ENCODE data around the gene KIAA0232.

The KIAA0232 gene, protein sequence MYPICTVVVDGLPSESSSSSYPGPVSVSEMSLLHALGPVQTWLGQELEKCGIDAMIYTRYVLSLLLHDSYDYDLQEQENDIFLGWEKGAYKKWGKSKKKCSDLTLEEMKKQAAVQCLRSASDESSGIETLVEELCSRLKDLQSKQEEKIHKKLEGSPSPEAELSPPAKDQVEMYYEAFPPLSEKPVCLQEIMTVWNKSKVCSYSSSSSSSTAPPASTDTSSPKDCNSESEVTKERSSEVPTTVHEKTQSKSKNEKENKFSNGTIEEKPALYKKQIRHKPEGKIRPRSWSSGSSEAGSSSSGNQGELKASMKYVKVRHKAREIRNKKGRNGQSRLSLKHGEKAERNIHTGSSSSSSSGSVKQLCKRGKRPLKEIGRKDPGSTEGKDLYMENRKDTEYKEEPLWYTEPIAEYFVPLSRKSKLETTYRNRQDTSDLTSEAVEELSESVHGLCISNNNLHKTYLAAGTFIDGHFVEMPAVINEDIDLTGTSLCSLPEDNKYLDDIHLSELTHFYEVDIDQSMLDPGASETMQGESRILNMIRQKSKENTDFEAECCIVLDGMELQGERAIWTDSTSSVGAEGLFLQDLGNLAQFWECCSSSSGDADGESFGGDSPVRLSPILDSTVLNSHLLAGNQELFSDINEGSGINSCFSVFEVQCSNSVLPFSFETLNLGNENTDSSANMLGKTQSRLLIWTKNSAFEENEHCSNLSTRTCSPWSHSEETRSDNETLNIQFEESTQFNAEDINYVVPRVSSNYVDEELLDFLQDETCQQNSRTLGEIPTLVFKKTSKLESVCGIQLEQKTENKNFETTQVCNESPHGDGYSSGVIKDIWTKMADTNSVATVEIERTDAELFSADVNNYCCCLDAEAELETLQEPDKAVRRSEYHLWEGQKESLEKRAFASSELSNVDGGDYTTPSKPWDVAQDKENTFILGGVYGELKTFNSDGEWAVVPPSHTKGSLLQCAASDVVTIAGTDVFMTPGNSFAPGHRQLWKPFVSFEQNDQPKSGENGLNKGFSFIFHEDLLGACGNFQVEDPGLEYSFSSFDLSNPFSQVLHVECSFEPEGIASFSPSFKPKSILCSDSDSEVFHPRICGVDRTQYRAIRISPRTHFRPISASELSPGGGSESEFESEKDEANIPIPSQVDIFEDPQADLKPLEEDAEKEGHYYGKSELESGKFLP (N-terminal part only)

DNA sequence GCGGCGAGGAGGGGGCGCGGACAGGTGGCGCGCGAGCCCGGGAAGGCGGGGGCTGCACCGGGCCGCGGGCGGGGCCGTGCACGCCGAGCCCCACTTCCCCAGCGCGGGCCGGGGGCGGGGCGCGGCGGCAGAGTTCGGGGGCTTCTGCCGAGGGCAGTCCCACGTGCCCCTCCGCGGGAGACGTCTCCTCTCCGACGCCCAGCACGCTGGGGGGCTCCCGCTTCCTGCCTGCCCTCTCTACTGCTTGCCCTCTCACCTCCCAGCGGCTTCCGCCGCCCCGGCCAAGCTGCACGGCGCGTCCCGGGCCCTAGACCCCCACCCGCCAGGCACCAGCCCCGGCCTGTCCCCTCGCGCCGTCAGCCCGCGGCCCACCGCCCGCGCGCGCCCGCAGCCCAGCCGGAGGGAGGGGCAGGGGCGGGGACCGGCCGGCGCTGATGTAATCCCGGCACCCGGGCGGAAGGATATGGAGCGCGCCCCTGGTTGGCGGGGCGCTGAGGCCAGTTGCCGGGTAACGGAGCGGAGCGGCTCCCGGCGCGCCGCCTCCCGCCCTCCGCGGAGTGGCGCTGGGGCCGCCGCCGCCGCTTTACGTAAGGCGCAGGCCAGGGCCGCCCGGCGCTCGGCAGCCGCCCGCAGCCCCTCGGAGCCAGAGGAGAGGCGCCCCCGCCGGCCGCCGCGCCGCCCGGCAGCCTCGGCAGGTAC is at the start of gene KIAA0232:
TSS of gene KIAA0232 (plus strand) at position 581 of the 699 bp plus-strand sequence. CDS start 41,727 bp downstream, outside the sequence.
- DNase-seq: peak; percentile 91

DNA sequence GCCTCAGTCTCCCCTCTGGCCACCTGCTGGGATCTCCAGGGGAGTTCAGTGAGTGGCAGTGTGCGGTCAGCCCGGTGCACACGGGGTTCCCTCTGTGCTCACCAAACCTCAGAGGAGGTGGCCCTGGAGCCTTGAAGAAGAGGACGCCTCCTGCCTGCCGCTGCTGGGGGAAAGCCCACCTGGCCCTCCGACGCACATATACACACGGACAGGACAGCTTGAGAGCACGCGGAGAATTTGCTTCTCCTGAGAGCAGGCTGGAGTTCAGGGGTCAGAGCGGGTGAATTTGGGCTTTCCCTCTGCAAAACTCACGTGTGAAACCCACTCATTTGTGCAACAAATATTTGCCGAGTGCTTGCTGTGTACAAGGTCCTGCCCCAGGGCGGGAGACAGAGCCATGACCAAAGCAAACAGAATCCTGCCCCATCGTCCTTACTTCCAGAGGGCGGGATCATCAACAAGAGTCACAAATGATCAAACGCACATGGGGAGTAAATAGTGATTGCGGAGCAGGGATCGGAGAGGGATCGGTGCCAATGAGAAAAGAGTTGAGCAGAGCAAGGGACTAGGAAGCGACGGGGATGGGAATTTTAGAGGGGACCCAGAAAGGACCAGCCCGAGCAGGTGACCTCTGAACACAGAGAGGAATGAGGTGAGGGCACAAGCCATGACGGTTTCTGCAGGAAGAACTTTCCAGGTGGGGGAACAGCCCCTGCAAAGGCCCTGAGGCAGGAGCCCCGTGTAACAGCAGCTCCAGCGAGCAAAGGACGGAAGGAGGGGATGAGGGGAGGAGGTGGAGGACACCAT is 49.0 kb upstream of the KIAA0232 start:
- no peak for DNase-seq

DNA sequence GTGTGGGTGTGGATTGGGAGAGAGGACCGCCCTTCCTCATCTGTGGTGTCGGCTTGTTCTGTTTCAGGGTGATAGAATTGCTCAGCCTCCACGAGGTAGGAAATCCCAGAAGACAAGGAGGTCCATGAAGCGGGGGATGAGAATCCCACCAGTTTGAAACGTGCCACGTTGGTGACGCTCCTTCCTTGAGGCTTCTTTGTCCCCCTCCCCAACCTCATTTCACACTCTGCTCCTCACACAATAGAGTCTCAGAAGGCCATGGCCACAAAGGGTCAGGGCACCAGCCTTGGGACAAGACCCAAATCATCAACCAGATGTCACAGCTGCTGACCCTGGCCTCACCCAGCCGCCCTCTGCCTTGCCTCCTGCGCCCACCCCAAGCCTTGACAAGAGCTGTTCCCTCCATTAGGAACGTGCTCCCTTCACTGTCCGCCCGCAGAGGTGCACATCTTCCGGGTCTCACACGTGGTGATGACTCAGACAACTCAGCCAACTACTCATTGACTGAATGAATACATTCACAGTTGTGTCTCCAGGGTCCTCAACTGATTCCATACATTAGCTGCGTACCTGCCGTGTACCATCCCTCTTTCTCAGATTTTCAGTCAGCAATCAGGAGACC is 48.3 kb upstream of the KIAA0232 start:
- no peak for DNase-seq

DNA sequence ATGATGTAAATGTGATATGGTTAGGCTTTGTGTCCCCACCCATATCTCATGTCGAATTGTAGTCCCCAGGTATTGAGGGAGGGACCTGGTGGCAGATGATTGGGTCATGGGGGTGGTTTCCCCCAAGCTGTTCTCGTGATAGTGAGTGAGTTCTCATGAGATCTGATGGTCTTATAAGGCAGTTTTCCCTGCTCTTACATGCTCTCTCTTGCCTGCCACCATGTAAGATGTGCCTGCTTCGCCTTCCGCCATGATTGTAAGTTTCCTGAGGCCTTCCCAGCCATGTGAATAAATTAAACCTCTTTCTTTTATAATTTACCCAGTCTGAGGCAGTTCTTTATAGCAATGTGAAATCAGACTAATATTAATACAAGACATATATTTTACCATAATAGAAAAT is 42.6 kb upstream of the KIAA0232 start:
- DNase-seq: no peak

DNA sequence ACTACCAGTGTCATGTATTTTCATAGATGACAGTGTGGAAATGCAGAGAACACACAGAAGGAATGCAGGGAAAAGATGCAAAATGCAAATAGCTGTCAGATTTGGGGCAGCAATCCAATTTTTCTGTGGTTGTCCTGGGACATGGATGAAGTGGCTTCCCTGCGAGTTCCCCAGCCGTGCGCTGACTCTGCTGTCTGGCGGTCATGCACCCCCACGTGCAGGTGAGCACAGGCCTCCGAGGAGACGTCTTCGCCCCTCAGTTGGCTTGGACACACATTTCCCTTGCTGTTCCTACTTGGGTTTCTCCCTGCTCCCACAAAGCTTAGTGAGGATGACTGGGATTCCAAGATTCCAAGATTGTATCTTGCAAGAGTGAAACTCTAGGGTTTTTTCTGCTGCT is 42.2 kb upstream of the KIAA0232 start:
- no peak for DNase-seq

DNA sequence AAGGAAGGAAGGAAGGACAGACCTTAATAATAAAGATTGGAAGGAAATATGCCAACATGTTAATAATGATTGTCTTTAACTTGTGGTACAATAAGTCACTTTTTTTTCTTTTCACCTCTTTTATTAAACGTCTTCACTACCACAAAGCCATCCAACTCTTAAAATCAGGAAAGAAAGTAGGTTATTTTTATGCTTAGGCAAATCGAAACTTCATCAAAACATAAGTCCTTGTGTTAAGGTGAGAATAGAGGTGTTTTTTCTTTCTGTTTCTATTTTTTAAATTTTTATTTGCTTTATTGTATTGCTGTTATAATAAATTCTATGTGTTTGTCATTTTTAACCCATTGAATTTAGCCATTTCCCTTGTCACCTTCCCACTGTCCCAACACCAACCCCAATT is 40.0 kb upstream of the KIAA0232 start:
- DNase-seq: no peak

DNA sequence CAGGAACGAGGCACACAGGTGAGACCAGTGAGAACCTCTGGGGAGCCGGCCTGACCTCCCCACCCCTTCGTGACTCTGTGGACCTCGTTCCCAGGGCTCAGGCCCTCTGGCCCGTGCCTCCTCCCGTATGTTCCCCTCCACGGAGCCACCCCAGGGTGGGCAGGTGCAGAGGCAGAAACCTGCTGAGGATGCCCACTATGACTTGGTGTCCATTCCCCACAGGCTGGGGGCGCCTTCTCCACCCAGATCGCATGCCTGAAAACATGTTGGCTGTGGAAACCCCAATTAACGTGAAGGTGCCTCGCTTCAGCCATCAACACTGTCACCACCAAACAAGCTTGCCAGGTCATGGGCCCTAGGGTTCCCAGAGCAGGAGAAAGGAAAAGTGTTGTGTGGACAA is 39.5 kb upstream of the KIAA0232 start:
- DNase-seq: no peak

DNA sequence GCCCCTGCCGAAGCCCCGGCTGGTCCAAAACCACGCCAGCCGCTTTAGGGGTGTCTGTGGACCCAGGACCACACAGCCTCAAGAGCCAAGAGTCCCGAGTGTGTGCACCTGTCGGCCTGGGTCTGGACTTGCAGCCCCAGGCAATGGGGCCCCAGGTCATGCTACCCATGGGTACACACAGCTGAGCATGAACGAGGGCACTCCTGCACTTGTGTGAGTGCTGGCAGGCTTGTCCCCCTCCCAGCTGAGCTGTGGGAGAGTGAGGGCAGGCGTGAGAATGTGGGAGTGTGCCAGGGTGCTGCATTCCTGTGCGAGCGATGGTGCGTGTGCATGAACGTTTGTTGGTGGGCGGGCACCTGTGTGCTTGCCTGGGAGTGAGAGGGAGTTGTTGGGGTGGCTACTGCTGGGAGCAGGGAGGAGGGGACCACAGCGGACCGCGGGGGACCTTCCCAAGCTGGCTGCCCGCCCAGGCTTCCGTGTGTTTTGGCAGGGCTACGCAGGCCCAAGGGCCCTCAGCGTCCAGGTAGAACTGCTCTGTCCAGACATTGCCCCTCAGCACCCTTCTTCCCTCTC is 35.7 kb upstream of the KIAA0232 start:
- DNase-seq: no peak

DNA sequence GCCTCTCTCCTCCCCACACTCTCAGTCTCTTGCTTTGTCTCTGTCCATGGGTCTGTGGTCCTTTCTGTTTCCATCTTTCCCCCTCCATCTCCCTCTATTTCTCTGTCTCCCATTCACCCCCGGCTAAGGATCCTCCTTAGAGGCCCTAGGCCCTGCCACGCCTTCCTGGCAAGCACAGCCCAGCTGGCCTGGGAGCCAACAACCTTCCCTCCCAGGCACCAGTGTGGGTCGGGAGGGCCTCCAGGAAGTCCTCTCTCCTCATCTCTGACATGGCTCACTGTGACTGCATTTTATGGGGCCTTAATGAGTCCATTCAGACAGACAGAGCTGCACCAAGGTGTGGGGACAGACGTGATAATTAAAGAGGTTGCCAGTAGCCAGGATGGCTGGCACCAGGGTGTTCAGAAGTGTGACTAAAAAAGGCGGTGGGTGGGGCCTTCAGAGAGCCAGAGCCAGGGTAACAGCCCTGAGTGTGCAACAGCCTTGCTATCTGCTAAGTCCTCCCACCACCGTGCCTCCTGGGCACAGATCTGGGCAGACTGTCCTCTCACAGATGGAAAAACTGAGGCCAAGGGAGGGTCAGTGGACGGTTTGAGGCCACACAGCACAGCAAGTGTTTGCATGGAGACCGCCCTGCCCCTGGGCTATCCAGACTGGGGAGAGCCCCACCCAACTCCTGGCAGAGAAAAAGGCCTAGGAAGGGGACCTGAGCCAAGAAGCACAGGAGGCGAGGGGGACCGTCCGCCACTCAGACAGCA is 35.1 kb upstream of the KIAA0232 start:
- no peak for DNase-seq

DNA sequence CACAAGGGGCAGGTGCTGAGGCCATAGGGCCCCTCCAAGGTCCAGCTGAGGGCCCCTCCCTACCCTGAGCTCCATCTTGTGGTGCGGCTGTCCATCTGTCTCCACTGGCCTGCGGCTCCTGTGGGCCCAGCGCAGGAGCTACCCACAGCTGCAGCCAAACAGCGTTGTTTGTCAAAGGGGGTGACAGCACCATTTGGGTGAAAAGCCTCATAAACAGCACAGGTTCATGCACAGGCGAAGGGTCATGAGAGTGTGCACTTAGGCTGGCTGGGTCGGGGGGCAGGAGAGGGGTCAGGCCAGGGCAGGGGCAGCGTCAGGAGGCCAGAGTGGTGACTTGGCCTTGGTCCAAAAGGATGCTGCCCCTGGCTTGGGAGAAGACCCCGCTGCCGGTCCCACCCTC is 34.2 kb upstream of the KIAA0232 start:
- DNase-seq: no peak

DNA sequence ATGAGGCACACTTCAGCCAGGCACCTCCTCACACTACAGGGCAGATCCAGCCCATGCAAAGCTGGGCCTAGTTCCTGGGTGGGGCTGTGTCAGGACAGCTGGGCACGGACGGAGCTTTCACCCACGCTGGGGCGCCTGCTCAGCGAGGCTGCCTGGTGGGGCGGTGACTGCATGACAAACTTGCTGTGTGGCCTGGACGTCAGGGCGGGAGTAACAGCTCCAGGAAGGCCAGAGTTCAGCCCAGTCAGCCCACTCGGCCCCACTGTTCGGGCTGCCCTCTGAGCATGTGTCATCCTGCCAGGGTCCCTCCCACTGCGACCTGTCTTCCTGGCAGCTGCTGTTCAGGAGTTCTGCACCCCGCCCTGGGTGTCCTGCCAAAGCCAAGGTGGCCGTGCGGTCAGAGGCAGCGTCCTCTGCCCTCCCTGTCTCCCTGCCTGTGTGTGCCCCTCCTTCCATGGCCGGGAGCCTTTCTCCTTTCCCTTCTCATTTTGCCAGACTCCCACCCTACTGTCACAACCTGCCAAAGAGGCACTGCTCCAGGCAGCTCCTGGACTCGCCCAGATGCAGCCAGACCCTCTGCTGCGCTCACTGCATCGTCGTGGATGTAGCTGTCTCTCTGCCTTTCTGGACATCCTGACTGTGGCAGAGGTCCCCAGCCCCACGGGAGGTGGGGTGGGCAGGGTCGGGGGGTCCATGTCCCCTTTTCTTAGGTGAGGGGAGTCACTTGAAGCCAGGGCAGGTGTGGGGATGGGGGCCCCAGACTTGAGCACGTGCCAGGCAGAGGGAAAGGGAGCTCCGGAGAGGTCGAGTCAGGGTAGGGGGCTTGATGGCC is 33.0 kb upstream of the KIAA0232 start:
- no peak for DNase-seq

DNA sequence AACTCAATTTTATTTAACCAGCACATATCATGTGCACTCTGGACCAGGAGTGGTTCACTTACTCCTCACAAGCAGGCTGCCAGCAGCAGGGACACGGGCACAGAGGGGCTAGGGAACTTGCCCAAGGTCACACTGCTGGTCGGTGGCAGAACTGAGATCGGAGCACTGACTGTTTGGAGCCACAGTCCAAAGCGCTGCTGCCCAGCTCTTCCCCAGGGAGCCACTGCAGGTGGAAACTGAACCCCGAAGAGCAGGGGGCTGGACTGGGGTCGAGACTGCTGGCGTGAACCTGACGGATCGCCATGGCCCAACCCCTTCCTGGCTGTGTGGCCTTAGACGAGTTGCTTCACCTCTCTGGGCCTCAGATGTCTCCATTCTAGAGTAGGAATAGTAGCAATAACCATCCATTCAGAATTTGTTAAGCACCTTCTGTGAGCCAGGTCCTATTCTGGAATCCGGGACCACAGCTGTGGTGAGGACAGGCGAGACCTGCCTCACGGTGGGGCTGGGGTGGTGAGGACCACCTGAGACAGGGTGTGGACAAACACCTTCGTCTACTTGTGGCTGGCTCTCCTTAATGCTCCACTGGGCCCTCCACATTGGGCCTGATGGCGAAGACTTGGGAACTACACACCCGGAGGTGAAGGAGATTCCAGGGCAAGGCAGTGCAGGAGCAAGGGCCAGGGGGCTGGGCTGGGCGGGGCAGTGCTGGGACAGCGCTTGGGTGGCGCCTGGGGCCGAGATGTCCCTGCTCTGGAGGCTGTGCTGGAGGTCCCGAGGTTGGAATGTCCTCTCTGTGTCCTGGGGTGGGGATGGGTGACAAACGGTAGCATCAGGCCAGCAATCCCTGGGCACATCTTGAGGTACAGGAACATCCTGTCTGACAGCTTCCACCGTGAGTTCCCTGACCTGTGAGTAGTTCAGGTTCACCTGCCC is 32.0 kb upstream of the KIAA0232 start:
- no peak for DNase-seq

DNA sequence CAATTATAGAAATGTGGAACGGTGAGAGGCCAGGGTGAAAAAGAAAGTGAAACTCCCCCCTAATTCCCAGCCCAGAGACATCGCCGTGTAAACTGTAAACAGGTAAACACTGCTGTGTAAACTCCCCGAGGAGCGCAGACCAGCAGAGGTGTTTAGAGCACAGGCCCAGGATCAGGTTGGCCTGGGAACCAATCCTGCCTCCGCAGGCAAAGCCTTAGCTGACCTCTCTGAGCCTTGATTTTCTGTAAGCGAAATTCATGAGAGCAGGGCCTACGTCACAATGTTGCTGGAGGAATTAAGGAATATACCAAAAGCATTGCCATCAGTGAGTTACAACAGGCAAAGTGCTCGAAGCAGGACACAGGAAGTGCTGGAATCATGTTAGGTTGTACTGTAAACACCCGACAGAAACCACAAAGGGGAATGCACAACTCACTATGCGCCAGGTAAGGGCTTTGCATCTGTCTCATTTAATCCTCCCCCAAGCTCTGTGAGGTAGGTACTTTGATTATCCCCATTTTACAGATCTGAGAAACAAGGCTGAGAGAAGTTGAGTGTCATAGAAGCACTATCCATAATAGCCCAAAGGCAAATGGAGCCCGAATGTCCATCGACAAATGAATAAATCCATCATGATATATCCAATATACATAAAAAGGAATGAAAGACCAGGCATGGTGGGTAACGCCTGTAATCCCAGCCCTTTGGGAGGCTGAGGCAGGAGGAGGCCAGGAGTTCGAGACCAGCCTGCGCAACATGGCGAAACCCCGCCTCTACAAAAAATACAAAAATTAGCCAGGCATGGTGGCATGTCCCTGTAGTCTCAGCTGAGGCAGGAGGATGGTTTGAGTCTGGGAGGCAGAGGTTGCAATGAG is 30.7 kb upstream of the KIAA0232 start:
- no peak for DNase-seq

DNA sequence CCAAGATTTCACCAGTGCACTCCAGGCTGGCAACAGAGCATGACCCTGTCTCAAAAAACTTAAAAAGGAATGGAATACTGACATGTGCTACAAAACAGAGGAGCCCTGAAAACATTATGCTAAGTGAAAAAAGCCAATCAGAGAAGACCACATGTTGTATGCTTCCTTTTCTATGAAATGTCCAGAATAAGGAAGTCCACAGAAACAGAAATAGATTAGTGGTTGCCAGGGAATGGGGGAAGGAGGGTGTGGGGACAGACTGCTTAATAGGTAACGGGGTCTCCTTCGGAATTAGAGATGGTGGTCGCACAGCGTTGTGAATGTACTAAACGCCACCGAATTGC is 30.1 kb upstream of the KIAA0232 start:
- DNase-seq: no peak

DNA sequence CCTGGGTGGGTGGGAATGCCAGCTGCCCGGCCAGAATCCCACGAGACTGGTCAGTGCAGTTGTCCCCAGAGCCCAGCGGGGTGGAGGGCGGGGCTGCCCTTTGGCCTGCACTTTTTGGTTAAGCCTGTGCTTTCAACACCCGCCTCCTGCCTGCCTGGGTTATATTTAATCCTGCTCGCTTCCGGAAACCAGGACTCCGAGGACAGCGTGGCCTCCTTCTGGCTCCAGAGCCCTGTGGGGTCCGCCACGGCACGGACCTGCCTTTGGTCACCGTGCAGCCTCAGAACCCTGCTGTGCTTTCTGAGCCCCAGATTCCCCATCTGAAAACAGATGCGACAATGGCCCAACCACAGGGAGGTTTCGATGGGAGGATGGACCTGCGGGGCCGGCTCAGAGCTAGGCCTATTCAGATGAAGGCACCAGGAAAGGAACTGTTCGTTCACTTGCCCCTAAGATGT is 29.4 kb upstream of the KIAA0232 start:
- no peak for DNase-seq

DNA sequence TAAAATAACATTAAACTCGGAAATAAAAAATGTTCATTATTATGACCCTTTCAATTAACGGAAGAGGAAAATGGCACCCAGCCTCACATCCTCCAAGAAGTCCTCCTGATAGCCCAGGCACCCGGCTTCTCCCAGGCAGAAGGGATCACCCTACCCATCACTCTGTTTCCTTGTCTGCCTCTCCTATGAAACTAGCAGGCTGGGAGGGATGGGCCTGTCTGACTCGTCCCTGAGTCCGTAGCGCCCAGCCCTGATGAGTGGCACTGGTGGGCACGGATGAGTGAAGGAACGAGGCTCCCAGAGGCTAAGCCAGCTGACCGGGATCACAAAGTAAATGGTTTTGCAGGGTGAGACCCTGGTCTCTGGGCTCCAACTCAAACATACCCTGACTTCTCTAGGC is 28.6 kb upstream of the KIAA0232 start:
- DNase-seq: no peak

DNA sequence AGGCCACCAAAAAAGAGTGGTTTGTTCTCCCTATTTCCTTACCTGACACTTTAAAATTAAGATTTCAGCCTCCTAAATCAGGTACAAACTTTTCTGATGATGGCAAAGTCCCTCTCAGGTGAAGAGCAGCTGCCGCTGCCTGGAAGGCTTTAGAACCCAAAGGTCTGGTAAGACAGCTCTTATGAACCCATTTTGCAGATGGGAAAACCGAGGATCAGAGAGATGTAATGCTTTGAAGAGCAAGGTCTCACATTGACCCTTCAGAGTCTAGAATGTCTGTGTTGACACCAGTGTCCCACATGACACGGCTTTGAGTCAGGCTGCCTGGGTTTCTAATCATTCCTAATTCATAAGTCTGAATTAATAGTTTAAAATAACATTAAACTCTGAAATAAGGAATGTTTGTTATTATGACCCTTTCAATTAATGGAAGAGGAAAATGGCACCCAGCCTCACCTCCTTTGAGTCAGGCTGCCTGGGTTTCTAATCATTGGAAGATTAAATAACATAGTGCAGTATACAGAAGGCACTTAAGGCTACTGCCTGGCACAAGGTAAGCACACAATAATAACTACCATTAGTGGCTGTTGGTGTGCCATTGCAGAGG is 27.9 kb upstream of the KIAA0232 start:
- DNase-seq: no peak
